ENCODE results near the gene NOTCH3.

- TF ChIP-seq POLR2A (IDR thresholded peaks at IDR 0.05) (no peak), CTCF (IDR thresholded peaks at IDR 0.05) (peak in 1 of 4 experiments; percentile 26), EP300 (IDR thresholded peaks at IDR 0.05) (no peak), POLR2AphosphoS5 (IDR thresholded peaks at IDR 0.05) (peak; percentile 72)
Observed at GRCh38 chr19:15248648-15249527, 48.1 kb upstream of the NOTCH3 start.

Data from gastroesophageal sphincter (tissue), 3 donors.